ENCODE results near the gene VCY1B. TPM values are rescaled to one million over a fixed set of nuclear protein-coding genes. Genes with fewer than 3 reads are reported as not detected.
"Not testable (repeated sequence)": the region's sequence is repeated elsewhere in the genome, so short reads cannot be mapped to it uniquely, and the experiment has no call there.

VCY1B gene
- total RNA-seq (2014; rRNA removed; shearing (Covaris generic)) = not detected in 2 replicates

DNA sequence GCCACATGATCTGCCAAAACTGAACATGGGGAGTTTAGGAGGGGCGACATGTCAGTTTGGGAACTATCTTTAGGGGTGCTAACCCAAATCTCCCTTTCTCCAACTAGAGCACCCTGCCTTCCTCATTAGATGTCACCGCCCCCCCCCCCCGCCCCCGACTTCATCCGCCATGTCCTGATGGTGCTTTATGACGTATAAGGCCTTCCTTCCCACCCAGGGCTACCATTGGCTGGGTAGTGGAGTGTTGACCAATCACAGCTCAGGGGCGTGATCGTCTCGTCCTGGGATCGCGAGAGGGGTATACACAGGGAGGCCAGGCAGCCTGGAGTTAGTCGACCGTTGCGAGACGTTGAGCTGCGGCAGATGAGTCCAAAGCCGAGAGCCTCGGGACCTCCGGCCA is at the start of gene VCY1B:
VCY1B (plus strand) TSS at position 301 of the 400 bp plus-strand sequence; CDS start at position 364, 63 bp downstream.
- H3K4me3 ChIP-seq (ENCODE audit: insufficient read depth, low read depth, low read length); H3K36me3 ChIP-seq (replicated peaks; ENCODE audit: control insufficient read depth, insufficient read depth, low read length); H3K27me3 ChIP-seq (ENCODE audit: control insufficient read depth, insufficient read depth, low read length); DNase-seq: not testable (repeated sequence)

DNA sequence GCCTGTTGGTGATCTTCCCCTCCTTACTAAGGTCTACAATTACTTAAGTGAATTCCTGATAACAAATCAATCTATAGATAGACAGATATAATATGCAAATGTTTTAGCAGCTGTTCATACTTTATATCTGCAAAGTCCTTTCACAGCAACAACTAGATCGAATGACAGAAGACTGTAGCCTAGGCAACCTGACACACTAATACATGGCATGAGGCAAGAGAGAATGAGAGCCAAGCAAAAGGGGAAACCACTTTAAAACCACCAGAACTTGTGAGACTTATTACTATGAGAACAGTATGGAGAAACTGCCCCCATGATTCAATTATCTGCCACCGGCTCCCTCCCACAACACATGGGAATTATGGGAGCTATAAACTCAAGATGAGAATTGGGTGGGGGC is 44.1 kb upstream of the VCY1B start:
- not testable (repeated sequence) for H3K4me3 ChIP-seq (ENCODE audit: insufficient read depth, low read depth, low read length); H3K27me3 ChIP-seq (ENCODE audit: control insufficient read depth, insufficient read depth, low read length); H3K36me3 ChIP-seq (replicated peaks; ENCODE audit: control insufficient read depth, insufficient read depth, low read length); DNase-seq

DNA sequence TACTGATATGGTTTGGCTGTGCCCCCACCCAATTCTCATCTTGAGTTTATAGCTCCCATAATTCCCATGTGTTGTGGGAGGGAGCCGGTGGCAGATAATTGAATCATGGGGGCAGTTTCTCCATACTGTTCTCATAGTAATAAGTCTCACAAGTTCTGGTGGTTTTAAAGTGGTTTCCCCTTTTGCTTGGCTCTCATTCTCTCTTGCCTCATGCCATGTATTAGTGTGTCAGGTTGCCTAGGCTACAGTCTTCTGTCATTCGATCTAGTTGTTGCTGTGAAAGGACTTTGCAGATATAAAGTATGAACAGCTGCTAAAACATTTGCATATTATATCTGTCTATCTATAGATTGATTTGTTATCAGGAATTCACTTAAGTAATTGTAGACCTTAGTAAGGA is 25.6 kb upstream of the VCY1B start:
- not testable (repeated sequence) for DNase-seq; H3K27me3 ChIP-seq (ENCODE audit: control insufficient read depth, insufficient read depth, low read length); H3K4me3 ChIP-seq (ENCODE audit: insufficient read depth, low read depth, low read length); H3K36me3 ChIP-seq (replicated peaks; ENCODE audit: control insufficient read depth, insufficient read depth, low read length)

DNA sequence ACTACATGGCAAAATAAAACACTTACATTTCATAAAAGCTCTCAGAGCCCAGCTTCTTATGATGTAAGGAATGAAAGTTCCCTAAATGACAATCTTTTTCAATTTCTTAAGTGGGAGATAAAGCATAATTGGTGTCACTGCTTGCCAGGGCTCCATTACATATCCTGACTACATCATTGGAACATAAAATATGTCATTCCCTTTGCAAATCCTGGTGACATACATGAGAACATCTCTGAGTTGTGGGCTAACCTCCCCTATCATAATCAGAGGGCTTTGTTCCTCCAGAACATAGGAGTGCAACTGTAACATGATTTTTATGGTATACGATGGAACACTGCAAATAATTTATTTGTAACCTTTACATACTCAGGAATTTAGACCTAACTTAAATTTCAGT is 29.9 kb downstream of the VCY1B start:
- Histone ChIP-seq H3K27me3 (ENCODE audit: control insufficient read depth, insufficient read depth, low read length) (no peaks in the 10 kb centered on the region), H3K4me3 (ENCODE audit: insufficient read depth, low read depth, low read length) (no peak overlapping the region), H3K36me3 (replicated peaks; ENCODE audit: control insufficient read depth, insufficient read depth, low read length) (no peaks in the 10 kb centered on the region)
- DNase-seq = no peak

Other genes with a start within 250 kb of the VCY1B start
- gene VCY, start 69.8 kb upstream of the VCY1B start, total RNA-seq (2014; rRNA removed; shearing (Covaris generic)) = not detected in 2 replicates